ENCODE measurements around the gene NCAPG2. TPM values are rescaled to one million over a fixed set of nuclear protein-coding genes. Genes with fewer than 3 reads are reported as not detected.

NCAPG2 gene
- total and polyA plus RNA-seq, 2 of the 13 experiments (the other 11 are each of a cell fraction or from before 2014, with no cell fraction given): 15.1 to 30.7 TPM

DNA sequence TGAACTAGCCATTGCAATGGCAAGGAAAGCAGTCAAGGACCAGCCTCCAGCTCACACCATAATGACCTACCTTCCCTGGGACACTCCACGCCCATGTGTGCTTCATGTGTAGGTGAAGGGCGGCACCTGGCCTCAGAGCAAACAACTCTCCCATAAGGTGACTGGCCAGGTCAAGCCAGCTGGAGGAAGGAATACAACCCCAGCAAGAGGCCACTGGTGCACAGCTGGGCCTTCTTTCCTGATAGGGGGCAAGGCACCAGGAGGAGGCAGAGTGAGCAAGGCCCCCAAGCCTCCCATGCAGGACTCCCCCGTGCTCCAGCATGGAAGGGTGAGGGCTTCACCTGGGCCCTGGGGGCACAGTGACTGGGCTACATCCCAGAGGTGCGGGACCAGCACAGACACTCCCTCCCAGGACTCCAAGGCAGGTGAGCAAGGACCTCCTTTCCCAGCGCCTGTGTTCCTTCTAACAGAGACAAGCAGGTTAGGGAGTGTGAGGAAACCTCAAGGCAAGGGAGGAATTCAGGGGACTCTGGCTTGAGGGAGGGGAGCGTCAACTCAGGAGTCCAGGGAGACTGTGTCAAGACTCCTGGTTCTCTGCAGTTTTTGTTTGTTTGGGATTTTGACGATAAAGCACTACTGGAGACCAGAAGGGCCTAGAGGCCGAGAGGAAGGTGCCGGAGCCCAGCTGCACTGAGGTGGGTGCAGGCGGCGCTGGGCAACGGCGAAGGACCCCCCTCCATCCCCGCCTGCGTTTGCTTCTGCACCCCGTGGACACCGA lies 118.7 kb downstream of the NCAPG2 start (continued):
- 0 out of 2 replicates have a peak, but pooled peaks have one; percentile 57 for TF ChIP-seq ZNF274 (CRISPR knock-in tag; IDR thresholded peaks at IDR 0.05)
- peak; percentile 74 for TF ChIP-seq RARA (CRISPR knock-in tag; IDR thresholded peaks at IDR 0.05)
- TF ChIP-seq, protein P1, sequence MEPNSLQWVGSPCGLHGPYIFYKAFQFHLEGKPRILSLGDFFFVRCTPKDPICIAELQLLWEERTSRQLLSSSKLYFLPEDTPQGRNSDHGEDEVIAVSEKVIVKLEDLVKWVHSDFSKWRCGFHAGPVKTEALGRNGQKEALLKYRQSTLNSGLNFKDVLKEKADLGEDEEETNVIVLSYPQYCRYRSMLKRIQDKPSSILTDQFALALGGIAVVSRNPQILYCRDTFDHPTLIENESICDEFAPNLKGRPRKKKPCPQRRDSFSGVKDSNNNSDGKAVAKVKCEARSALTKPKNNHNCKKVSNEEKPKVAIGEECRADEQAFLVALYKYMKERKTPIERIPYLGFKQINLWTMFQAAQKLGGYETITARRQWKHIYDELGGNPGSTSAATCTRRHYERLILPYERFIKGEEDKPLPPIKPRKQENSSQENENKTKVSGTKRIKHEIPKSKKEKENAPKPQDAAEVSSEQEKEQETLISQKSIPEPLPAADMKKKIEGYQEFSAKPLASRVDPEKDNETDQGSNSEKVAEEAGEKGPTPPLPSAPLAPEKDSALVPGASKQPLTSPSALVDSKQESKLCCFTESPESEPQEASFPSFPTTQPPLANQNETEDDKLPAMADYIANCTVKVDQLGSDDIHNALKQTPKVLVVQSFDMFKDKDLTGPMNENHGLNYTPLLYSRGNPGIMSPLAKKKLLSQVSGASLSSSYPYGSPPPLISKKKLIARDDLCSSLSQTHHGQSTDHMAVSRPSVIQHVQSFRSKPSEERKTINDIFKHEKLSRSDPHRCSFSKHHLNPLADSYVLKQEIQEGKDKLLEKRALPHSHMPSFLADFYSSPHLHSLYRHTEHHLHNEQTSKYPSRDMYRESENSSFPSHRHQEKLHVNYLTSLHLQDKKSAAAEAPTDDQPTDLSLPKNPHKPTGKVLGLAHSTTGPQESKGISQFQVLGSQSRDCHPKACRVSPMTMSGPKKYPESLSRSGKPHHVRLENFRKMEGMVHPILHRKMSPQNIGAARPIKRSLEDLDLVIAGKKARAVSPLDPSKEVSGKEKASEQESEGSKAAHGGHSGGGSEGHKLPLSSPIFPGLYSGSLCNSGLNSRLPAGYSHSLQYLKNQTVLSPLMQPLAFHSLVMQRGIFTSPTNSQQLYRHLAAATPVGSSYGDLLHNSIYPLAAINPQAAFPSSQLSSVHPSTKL (CRISPR knock-in tag; IDR thresholded peaks at IDR 0.05): peak; percentile 58; the same call in 1 of the 2 replicates

DNA sequence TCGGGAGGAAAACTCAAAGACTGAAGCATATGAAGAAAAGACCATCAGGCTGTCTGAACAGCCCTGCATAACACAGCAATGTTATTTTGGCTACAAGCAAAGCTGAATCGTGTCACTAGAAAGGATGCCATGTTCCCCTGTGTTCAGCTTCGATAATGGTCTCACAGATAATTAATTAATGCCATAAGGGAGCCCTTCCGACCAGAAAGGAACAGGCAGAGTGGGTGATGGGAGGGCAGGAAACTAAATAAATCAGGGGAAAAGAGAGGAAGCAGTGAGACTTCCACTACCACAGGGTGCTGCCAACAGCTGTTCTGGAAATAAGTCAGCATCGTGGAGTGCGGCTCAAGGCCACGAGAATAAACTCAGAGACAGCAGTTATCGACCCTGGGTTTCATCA lies 120.2 kb downstream of the NCAPG2 start:
- no peak overlapping the region for H2AFZ ChIP-seq (ENCODE audit: low read length)
- ChIA-PET POLR2A (no interaction called here), CTCF (ENCODE audit: low intra/inter-chr PET ratio, low total read pairs) (no interaction called here)
- FAIRE-seq (no peak), ATAC-seq (no peak), DNase-seq (ENCODE audit: low spot score) (no peak)
- H4K20me1 ChIP-seq (ENCODE audit: insufficient read depth, low read length): no peaks in the 10 kb centered on the region
- peaks cover 52% of the 10 kb centered on the region for H3K79me2 ChIP-seq (ENCODE audit: insufficient read depth, low read length)
- H3K4me1 ChIP-seq (ENCODE audit: insufficient read depth, low read length): peaks cover 85% of the 10 kb centered on the region
- intact Hi-C loops (cut with micrococcal nuclease; ENCODE audit: unreplicated experiment) (loop anchor here (5.0 kb wide), 1 partner anchor 87 kb away; no protein-coding TSS in a partner anchor), in situ Hi-C loops (cut with HindIII; ENCODE audit: extremely low pct_ligation_motif_present, low pct_unique_long_range_greater_than_20kb) (no loop called here)
- H3K27me3 ChIP-seq (ENCODE audit: control insufficient read depth in 1 of 2, insufficient read depth in 2 of 2, low read length in 2 of 2): no peaks in the 10 kb centered on the region; a peak in 1 of 5 replicates
- peaks cover 0 to 7% of the 10 kb centered on the region in 2 experiments; a peak in 2 of 5 replicates for H3K36me3 ChIP-seq (replicated peaks in 1 of 2; ENCODE audit: control insufficient read depth in 1 of 2, insufficient read depth in 2 of 2, low read length in 2 of 2)
- peak overlapping the region; percentile 89 for H3K27ac ChIP-seq (ENCODE audit: extremely low read length, insufficient read depth, low read length)
- no TSS peak for BruUV-seq (replicated peaks)
- 83% methylated on average over 8 of the region's 8 CpGs for WGBS (ENCODE audit: low lambda C conversion rate)
- H3K4me2 ChIP-seq (ENCODE audit: low read depth, low read length): peak overlapping the region; percentile 81; the same call in 1 of the 2 replicates
- H3K9ac ChIP-seq (ENCODE audit: insufficient read depth, low read depth, low read length): peak overlapping the region; percentile 42; the same call in 1 of the 2 replicates
- peaks cover 5% of the 10 kb centered on the region for H3K9me3 ChIP-seq (ENCODE audit: low read length)
- H3K4me3 ChIP-seq (replicated peaks in 1 of 3; ENCODE audit: insufficient read depth in 1 of 3, low read depth in 2 of 3, low read length in 3 of 3): no peak overlapping the region
- TF ChIP-seq KLF11 (CRISPR knock-in tag; IDR thresholded peaks at IDR 0.05) (no peak), HNRNPLL (IDR thresholded peaks at IDR 0.05; ENCODE audit: low read depth, low read length, poor library complexity, severe bottlenecking) (no peak), MEF2D (CRISPR knock-in tag; IDR thresholded peaks at IDR 0.05) (no peak), POLR2G (IDR thresholded peaks at IDR 0.05; ENCODE audit: low read depth, low read length) (no peak), YEATS4 (CRISPR knock-in tag; IDR thresholded peaks at IDR 0.05; ENCODE audit: borderline replicate concordance) (no peak), ZNF703 (CRISPR knock-in tag; IDR thresholded peaks at IDR 0.05; ENCODE audit: borderline replicate concordance) (no peak)
- TF ChIP-seq, protein P2, sequence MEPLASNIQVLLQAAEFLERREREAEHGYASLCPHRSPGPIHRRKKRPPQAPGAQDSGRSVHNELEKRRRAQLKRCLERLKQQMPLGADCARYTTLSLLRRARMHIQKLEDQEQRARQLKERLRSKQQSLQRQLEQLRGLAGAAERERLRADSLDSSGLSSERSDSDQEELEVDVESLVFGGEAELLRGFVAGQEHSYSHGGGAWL (CRISPR knock-in tag; IDR thresholded peaks at IDR 0.05): no peak
- TF ChIP-seq, protein P3, sequence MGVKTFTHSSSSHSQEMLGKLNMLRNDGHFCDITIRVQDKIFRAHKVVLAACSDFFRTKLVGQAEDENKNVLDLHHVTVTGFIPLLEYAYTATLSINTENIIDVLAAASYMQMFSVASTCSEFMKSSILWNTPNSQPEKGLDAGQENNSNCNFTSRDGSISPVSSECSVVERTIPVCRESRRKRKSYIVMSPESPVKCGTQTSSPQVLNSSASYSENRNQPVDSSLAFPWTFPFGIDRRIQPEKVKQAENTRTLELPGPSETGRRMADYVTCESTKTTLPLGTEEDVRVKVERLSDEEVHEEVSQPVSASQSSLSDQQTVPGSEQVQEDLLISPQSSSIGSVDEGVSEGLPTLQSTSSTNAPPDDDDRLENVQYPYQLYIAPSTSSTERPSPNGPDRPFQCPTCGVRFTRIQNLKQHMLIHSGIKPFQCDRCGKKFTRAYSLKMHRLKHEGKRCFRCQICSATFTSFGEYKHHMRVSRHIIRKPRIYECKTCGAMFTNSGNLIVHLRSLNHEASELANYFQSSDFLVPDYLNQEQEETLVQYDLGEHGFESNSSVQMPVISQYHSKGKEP (CRISPR knock-in tag; IDR thresholded peaks at IDR 0.05): no peak
- TF ChIP-seq, protein P4, sequence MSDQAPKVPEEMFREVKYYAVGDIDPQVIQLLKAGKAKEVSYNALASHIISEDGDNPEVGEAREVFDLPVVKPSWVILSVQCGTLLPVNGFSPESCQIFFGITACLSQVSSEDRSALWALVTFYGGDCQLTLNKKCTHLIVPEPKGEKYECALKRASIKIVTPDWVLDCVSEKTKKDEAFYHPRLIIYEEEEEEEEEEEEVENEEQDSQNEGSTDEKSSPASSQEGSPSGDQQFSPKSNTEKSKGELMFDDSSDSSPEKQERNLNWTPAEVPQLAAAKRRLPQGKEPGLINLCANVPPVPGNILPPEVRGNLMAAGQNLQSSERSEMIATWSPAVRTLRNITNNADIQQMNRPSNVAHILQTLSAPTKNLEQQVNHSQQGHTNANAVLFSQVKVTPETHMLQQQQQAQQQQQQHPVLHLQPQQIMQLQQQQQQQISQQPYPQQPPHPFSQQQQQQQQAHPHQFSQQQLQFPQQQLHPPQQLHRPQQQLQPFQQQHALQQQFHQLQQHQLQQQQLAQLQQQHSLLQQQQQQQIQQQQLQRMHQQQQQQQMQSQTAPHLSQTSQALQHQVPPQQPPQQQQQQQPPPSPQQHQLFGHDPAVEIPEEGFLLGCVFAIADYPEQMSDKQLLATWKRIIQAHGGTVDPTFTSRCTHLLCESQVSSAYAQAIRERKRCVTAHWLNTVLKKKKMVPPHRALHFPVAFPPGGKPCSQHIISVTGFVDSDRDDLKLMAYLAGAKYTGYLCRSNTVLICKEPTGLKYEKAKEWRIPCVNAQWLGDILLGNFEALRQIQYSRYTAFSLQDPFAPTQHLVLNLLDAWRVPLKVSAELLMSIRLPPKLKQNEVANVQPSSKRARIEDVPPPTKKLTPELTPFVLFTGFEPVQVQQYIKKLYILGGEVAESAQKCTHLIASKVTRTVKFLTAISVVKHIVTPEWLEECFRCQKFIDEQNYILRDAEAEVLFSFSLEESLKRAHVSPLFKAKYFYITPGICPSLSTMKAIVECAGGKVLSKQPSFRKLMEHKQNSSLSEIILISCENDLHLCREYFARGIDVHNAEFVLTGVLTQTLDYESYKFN (CRISPR knock-in tag; conservative IDR thresholded peaks at IDR 0.05): no peak

Data from HepG2 (cell line).